Dermis microvascular lymphatic vessel endothelial cell (primary cell): ENCODE data around the gene TOX2. TPM values are rescaled to one million over a fixed set of nuclear protein-coding genes. Genes with fewer than 3 reads are reported as not detected.
A peak's percentile ranks its signal among the peaks of the same experiment; 100 is the strongest.

Source experiments
- DNase-seq, 2 donors: peaks; one replicate each; pipeline versions ENCODE4 v3.0.0 to v3.0.0-alpha.2; 2010; ENCODE audit warnings: low read depth in 2 of 2
- total RNA-seq: library from RNA; depleted of rRNA; stranded (reverse); fragments of >200 nt; gene quantifications from 2 replicates; pipeline ENCODE4 v1.2.1, GENCODE V29; 2014

TOX2 gene
- total RNA-seq, 1 donor from 2014 or later: 0.77 TPM

- peak; percentile 43 to 57 for DNase-seq
Measured at GRCh38 chr20:44097521-44098255, 183.0 kb downstream of the TOX2 start.

GRCh38 chr20:44098256-44098630 lies 183.6 kb downstream of the TOX2 start:
- DNase-seq: no peak

GRCh38 chr20:44098657-44099056 lies 184.0 kb downstream of the TOX2 start:
- no peak for DNase-seq

GRCh38 chr20:44099832-44100231 lies 185.2 kb downstream of the TOX2 start:
- DNase-seq: no peak

GRCh38 chr20:44102582-44102981 lies 187.9 kb downstream of the TOX2 start:
- DNase-seq: no peak

- peak; percentile 60 to 85 for DNase-seq
Measured at GRCh38 chr20:44104798-44105517, 190.3 kb downstream of the TOX2 start.

GRCh38 chr20:44106615-44107014 lies 192.0 kb downstream of the TOX2 start:
- DNase-seq: no peak

- DNase-seq: peak in 1 of 2 donors; percentile 45
Measured at GRCh38 chr20:44109951-44110361, 195.3 kb downstream of the TOX2 start.

GRCh38 chr20:44110816-44111568 lies 196.3 kb downstream of the TOX2 start:
- DNase-seq: no peak

GRCh38 chr20:44111712-44112335 lies 197.2 kb downstream of the TOX2 start:
- no peak for DNase-seq

GRCh38 chr20:44112456-44112855 lies 197.8 kb downstream of the TOX2 start:
- no peak for DNase-seq

- DNase-seq: no peak
Measured at GRCh38 chr20:44112889-44113617, 198.4 kb downstream of the TOX2 start.

- DNase-seq: no peak
Measured at GRCh38 chr20:44113618-44114376, 199.1 kb downstream of the TOX2 start.

- no peak for DNase-seq
Measured at GRCh38 chr20:44115181-44115580, 200.5 kb downstream of the TOX2 start.

GRCh38 chr20:44115762-44116644 lies 201.4 kb downstream of the TOX2 start:
- no peak for DNase-seq

GRCh38 chr20:44117296-44118184 lies 202.9 kb downstream of the TOX2 start:
- no peak for DNase-seq

- DNase-seq: no peak
Measured at GRCh38 chr20:44118185-44119033, 203.8 kb downstream of the TOX2 start.
